GM21723 (cell line): Measurements from ENCODE around the gene CSNK1G3.
"Not testable (repeated sequence)": the region's sequence is repeated elsewhere in the genome, so short reads cannot be mapped to it uniquely, and the experiment has no call there.

Experiments
- ATAC-seq: cut with Tn5 transposase; IDR thresholded peaks from one replicate; pipeline ENCODE4 v1.9.1; 2021; ENCODE audit warnings: mild to moderate bottlenecking, moderate library complexity; ENCODE audit not compliant: unreplicated experiment

CSNK1G3 gene

DNA sequence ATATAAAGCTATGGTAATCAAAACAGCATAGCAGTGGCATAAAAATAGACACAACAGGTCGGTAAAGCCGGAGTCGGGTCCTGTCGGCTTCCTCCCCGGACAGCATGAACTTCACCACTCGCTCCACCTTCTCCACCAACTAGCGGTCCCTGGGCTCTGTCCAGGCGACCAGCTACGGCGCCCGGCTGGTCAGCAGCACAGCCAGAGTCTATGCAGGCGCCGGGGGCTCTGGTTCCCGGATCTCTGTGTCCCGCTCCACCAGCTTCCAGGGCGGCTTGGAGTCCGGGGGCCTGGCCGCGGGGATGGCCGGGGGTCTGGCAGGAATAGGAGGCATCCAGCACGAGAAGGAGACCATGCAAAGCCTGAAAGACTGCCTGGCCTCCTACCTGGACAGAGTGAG is 124.0 kb downstream of the CSNK1G3 start:
- no peak for ATAC-seq

DNA sequence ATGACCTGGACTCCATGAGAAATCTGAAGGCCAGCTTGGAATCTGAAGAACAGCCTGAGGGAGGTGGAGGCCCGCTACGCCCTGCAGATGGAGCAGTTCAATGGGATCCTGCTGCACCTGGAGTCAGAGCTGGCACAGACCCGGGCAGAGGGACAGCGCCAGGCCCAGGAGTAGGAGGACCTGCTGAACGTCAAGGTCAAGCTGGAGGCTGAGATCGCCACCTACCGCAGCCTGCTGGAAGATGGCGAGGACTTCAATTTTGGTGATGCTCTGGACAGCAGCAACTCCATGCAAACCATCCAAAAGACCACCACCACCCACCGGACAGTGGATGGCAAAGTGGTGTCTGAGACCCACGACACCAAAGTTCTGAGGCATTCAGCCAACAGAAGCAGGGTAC is 125.1 kb downstream of the CSNK1G3 start:
- not testable (repeated sequence) for ATAC-seq

DNA sequence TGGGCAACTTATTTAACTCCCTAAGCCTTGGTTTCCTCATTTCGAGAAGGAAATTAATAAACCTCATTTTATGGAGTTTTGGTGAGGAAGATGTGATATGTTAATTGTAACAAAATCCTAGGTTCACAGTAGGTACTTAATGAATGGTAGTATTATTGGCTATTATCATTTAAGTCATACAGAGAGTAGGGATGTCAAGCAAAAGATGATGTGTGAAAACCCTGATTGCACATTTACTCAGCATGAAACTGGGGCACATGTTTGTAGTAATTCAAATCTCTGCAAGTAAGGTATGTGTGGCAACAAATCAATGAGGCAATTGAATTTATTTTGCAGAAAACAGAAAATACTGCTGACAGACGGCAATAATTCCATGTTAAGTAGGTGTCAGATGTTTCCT is 127.3 kb downstream of the CSNK1G3 start:
- ATAC-seq: no peak

DNA sequence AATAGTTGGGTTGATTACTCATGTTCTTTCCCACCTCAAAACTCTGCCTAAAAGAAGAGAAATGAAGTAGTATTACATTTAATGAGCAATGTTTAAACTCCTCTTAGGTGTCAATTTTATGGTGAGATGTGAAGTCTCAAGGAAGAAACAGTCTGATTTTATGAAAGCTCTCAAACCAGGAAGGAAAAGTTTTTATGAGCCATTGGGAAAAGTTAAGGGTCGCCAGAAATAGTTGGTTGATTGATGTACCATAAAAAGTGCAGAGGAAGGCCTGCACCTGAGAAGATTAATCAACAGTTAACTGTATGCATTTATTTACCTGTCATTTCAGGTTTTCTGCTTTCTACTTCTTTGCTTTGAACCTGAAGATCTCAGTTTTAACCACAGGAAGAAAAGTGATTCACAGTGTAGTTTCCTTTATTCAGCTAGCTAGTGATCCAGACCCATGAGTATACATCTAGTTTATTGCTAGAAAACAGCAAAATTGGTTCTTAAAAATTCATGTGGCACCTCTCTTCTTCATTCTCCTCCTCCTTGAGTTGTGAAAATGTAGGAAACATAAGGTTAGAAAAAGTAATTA is 133.1 kb downstream of the CSNK1G3 start:
- ATAC-seq: no peak

DNA sequence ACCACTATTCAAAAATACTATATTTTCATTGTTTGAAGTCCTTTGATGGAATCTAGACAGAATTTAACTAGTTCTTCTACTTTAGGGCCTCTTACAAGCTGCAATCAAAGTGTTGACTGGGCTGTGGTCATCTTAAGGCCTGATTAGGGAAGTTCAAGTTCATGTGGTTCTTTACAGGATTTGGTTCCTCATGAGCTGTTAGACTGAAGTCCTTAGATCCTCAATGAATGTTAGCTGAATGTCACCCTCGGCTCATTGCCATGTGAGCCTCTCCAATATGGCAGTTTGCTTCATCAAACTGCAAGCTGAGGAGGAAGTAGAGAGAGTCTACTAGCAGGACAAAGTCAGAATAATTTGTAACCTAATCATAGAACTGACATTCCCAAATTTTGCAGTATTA is 135.1 kb downstream of the CSNK1G3 start:
- ATAC-seq: no peak

DNA sequence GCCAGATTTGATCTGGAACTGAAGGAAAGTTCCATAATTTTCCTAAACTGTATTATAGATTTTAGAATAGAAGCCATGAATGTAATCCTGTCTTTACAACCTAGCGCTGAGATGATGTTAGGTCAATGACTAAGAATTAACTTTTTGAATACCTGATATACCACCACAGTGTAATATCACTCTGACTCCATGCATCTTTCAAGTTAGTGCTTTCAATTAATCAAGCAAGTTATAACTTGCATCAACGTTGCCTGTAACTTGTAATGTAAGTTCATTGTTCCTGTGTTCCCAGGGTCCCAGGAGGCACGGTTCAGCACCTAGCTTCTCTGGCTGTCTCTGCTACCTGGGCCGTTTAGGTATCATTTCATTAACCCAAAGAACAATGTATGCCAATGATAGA is 139.3 kb downstream of the CSNK1G3 start:
- ATAC-seq: no peak

DNA sequence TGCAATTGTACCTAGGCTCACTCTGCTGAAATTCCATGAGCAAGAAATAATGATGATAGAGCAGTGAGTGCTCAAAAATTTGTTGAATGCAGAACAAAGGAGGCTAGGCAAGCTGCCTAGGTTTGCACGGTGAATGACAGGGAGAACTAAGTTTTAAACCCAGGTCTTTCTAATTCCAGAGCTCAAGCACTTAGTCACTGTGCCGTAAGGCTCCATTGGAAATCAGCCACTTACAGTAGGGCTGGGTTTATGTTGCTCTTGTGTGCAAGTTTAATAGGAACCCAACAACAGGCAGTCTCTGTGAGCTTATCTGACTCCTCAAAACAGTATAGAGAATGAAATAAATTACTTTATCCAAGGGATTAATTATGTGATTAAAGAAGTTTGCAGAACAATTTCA is 147.0 kb downstream of the CSNK1G3 start:
- ATAC-seq: no peak

DNA sequence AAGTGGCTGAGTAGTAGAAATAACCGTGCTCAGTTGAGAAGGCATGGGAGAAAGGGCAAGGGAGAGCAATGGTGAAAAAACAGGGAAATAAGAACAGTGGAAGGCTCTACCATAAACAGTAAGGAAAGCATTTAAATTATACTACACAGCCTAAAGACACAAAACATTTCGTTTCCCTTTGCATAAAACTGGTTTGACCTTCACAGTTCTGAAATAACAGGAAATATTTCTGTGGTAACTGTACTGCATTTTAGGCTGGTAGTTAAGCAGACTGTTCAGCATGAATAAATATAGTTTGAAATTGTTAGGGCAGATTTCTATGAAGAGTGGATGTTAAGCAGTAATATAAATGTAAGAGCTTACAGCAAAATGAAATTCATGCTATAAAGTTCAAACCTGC is 147.5 kb downstream of the CSNK1G3 start:
- ATAC-seq: no peak

DNA sequence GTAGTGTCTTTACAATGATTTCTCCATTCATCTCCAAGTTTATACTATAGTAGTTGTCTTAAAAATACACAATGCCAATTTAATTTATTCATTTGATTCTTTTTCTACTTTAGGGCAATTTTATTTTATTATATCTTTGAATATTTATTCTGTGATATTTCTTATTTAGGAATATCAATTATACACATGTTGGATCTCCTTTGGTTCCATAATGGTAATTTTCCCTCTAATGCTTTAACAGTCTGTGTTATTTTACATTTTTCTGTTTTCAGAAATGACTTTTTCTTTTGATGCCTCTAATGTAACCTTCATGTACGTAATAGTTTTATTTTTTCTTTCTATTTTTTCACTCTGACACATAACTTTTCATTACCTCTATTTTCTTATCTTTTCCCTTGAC is 153.0 kb downstream of the CSNK1G3 start:
- ATAC-seq: no peak

DNA sequence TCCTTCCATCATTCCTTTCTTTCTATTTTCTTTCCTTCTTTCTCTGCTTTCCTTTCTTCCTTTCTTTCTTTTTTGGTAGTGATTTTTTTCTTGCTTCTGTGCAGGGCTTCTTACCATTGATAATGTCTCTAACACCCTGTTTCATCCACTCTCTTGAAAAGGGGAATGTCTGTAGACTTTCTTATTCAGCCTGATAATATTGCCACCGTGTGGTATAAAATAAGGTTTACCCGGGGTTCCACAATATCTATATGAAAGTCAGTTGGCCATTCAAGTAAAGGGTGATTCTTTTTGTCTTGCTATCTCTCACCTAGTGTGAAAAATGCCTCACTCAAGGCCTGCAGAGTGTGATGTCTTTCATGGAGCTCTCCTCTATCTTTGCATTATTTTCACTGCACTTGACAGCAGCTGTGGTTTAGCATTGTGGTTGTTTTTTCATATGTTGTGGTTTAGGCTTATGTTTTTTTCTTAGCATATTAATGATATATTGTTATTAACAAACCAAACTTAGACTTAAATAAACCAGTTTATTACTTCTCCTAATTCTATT is 153.9 kb downstream of the CSNK1G3 start:
- ATAC-seq: no peak
